Memory B cell (primary cell): ENCODE data around the gene TRIM65.

ENCODE experiments used
- ATAC-seq: fragments of 150-1000 bp; cut with Tn5 transposase; 2 replicates; pipeline ENCODE4 v1.10.0; 2021; ENCODE audit warnings: low read depth, mild to moderate bottlenecking, moderate library complexity
- DNase-seq, 2 donors: peaks; one replicate each; pipeline ENCODE4 v3.0.0; 2022; ENCODE audit warnings: low spot score in 2 of 2
- H3K27ac Mint-ChIP-seq: one replicate; pipeline ENCODE4 v1.8.0; 2022; ENCODE audit warnings: mild to moderate bottlenecking, moderate library complexity, mixed read lengths
- H3K27me3 Mint-ChIP-seq: one replicate; pipeline ENCODE4 v1.8.0; 2022; ENCODE audit warnings: mixed read lengths
- H3K36me3 Mint-ChIP-seq: one replicate; pipeline ENCODE4 v1.8.0; 2022; ENCODE audit warnings: mild to moderate bottlenecking, mixed read lengths
- H3K4me1 Mint-ChIP-seq: one replicate; pipeline ENCODE4 v1.8.0; 2022; ENCODE audit warnings: mixed read lengths
- H3K4me3 Mint-ChIP-seq: one replicate; pipeline ENCODE4 v1.8.0; 2022; ENCODE audit warnings: mild to moderate bottlenecking, moderate library complexity, mixed read lengths
- H3K9me3 Mint-ChIP-seq: one replicate; pipeline ENCODE4 v1.8.0; 2022; ENCODE audit warnings: mixed read lengths

The TRIM65 gene

GRCh38 chr17:75909051-75909811, 12.5 kb upstream of the TRIM65 start:
- ATAC-seq (no peak), DNase-seq (no peak)
- Mint-ChIP-seq H3K27me3 (no peaks in the 10 kb centered on the region), H3K27ac (no peak overlapping the region), H3K36me3 (peaks cover 6% of the 10 kb centered on the region), H3K4me1 (peaks cover 3% of the 10 kb centered on the region), H3K4me3 (no peak overlapping the region), H3K9me3 (no peaks in the 10 kb centered on the region)

DNA sequence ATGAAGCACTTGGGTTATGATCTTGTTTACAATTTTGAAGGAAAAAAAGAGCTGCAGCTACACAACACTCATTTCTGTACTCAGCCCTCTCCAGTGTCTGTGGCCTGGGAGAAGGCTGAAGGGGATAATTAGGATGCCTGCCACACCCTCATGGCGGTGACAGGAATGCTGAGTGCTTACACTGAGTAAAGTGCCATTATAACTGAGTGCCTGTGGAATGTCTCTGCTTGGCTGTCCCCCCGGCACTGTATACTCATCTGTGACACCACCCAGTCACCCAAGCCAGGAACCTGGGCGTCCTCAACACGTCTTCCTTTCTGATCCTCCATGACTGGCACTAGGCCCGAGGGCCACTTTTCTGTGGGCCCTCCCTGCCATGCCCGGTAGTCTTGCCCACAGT, 11.4 kb upstream of the TRIM65 start:
- peaks cover 5% of the 10 kb centered on the region for H3K4me1 Mint-ChIP-seq
- peaks cover 2% of the 10 kb centered on the region for H3K36me3 Mint-ChIP-seq
- H3K9me3 Mint-ChIP-seq, result no peaks in the 10 kb centered on the region
- no peak overlapping the region for H3K4me3 Mint-ChIP-seq
- no peaks in the 10 kb centered on the region for H3K27me3 Mint-ChIP-seq
- ATAC-seq (no peak), DNase-seq (no peak)
- H3K27ac Mint-ChIP-seq, result no peak overlapping the region

DNA sequence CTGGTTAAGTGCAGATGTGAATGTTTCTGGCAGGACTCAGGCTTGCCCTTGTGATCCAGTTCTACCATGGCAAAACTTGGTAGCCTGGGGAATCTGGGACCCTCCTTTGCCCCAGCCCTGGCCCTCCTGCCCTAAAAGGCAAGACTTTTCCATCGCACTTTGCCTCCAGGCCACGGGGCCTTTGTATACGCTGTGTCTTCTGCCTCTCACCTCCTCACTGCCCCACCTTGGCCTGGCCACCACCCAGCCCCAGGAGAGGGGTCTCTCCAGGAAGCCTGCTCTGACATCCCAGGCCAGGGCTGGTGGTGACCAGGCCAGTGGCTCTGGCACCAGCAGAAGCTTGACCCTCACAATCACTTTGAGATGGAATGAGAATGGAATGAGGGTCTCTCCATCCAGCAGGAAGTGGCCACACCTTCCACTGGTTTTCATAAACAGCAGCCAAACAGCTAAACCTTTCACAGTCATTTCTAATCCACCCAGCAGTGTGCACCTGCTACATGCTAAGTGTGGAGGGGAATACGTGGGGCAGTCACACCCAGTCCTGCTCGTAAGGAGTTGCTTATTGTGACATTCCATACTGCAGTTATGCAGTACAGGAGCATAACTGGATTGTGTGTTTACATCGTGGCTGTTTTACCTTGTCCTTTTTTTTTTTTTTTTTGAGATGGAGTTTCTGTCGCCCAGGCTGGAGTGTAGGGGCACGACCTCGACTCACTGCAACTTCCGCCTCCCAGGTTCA, 9.6 kb upstream of the TRIM65 start:
- Mint-ChIP-seq H3K36me3 (peaks cover 7% of the 10 kb centered on the region), H3K27me3 (no peaks in the 10 kb centered on the region), H3K9me3 (no peaks in the 10 kb centered on the region), H3K4me1 (peaks cover 5% of the 10 kb centered on the region), H3K4me3 (peak overlapping the region; percentile 32), H3K27ac (no peak overlapping the region)
- DNase-seq (no peak), ATAC-seq (no peak)

DNA sequence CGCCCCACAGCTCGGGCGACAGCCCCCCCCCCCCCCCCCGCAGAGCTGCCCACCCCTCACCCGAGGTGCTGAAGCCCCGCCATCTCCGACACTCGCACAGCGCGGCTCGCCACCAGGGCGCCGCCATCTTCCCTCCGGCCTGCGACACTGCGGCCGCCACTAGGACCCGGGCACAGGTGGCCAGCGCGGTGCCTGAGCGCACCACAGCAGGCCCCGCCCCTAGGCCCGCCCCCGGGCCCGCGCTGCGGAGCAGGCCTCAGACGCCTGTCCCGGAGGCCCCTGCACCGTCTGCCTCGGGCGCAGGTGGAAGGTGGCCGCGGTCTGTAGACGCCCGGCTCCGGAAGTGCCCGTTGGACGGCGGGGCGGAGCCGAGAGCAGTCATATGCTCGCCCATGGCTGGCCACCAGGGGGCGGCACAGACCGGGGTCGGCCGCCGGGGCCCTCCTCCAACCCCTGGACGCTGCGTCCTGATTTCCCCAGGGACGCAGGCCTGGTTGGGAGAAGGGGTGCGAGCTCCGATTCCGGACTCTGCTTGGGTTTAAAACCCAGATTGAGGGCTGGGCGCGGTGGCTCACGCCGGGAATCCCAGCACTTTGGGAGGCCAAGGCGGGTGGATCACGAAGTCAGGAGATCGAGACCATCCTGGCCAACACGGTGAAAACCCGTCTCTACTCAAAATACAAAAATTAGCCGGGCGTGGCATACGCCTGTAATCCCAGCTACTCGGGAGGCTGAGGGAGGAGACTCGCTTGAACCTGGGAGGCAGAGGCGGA, 8.2 kb upstream of the TRIM65 start, which contains the start of gene MRPL38:
MRPL38 (minus strand) TSS at position 136 of the 773 bp plus-strand sequence; CDS start at position 127, 9 bp downstream.
- Mint-ChIP-seq H3K4me3 (peak within 1 kb of the TSS; percentile 94), H3K4me1 (peaks cover 5% of the 10 kb centered on the region), H3K27me3 (no peaks in the 10 kb centered on the region), H3K27ac (peak within 1 kb of the TSS; percentile 94), H3K9me3 (no peaks in the 10 kb centered on the region), H3K36me3 (peaks cover 10% of the 10 kb centered on the region)
- DNase-seq (peak; percentile 97 to 99), ATAC-seq (peak; percentile 96)

- ATAC-seq (no peak), DNase-seq (no peak)
- peaks cover 15% of the 10 kb centered on the region for H3K36me3 Mint-ChIP-seq
- no peaks in the 10 kb centered on the region for H3K27me3 Mint-ChIP-seq
- H3K27ac Mint-ChIP-seq, result no peak overlapping the region
- peaks cover 7% of the 10 kb centered on the region for H3K4me1 Mint-ChIP-seq
- H3K9me3 Mint-ChIP-seq, result no peaks in the 10 kb centered on the region
- no peak overlapping the region for H3K4me3 Mint-ChIP-seq
These were observed 5.7 kb upstream of the TRIM65 start for GRCh38 chr17:75902406-75902805.

DNA sequence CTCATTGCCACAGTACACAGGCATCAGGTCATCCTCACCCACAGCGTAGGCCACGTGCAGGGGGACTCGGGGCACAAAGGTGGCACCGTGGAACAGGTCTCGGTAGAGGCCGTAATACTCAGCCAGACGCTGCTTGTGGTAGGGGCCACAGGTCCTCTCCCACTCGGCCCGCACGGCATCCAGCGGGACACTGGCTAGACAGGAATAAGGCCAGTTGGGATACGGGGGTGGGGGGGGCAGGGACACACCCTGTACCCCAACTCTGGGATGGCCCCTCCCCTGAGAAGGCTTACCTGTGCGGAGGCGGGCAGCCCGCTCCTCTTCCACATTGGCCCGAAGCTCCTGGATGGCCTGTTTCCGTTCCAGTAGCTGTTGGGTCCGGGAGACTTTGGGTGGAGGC, 5.0 kb upstream of the TRIM65 start:
- peaks cover 15% of the 10 kb centered on the region for H3K36me3 Mint-ChIP-seq
- ATAC-seq, result no peak
- H3K4me1 Mint-ChIP-seq, result peaks cover 9% of the 10 kb centered on the region
- no peaks in the 10 kb centered on the region for H3K27me3 Mint-ChIP-seq
- no peaks in the 10 kb centered on the region for H3K9me3 Mint-ChIP-seq
- no peak for DNase-seq
- H3K27ac Mint-ChIP-seq, result no peak overlapping the region
- no peak overlapping the region for H3K4me3 Mint-ChIP-seq

DNA sequence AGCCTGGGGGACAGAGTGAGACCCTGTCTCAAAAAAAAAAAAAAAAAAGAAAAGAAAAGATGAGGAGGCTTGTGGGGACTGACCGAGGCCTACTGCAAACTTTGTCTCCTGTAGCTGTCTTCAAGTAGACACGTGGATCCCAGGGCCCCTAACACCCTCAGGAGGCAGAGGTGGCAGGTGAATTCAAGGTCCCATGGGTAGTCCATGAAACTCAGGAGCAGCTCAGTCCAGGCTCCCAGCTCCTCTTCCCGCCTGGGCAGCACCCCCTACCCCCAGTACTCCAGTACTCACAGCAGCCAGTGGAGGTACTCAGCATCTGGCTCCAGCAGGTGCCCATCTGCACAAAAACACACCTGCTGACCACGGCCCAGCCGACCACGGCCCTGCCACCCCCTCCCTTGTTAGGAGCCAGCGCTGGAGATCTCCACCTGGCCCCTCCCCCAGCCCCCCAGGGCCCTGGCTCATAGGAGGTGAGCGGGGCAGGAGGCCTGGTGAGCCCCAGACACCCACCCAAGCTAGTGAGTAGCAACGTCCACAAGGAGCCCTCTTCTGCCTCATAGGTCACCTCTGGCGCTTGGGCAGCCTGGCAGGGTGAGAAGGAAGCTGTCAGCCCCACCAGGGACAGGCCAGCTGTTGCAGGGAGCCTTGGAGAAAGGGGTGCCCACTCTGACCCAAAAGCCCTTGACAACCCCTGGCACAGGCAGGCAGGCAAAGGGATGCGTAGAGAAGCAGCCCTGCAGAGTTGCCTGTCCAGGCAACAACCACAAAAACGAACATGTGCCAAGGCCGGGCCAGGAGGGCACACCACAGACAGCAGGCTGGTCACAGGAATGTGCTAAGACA, 4.2 kb upstream of the TRIM65 start:
- Mint-ChIP-seq H3K4me1 (peaks cover 9% of the 10 kb centered on the region), H3K4me3 (no peak overlapping the region), H3K9me3 (no peaks in the 10 kb centered on the region), H3K27ac (no peak overlapping the region), H3K36me3 (peaks cover 15% of the 10 kb centered on the region), H3K27me3 (no peaks in the 10 kb centered on the region)
- DNase-seq, result no peak
- no peak for ATAC-seq

DNA sequence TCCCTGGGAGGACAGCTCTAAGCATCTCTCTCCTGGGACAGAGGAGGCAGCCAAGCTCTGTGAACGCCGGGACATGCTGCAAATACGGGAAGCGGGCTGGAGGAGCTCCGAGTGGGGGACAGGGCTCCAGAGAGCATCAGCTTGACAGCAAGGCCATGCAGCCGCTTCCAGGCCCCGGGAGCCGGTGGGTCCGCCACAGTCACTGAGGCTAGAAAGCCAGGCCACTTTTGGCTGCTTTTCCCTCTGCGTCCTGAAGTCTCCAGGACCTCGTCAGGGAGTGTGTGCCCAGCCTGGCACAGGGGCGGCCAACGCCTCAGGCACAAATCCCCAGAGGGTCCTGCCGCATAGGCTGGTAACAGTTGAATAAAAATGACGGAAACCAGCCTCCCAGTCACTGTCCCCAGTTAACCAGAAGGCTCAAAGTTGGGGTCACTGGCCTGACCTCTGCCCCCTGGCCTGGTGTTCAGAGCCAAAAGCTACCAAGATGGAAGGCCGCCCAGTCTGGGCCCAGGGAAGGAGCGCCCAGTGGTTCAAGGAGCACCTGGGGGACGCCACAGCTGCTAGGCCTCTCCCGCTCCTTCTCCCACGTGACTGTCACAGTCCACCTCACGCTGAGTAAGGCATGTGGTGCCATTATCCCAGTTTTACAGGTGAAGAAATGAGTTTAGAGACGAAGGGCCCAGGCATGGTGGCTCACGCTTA, 3.2 kb upstream of the TRIM65 start:
- H3K9me3 Mint-ChIP-seq, result no peaks in the 10 kb centered on the region
- H3K27ac Mint-ChIP-seq, result no peak overlapping the region
- DNase-seq, result no peak
- no peak overlapping the region for H3K4me3 Mint-ChIP-seq
- H3K27me3 Mint-ChIP-seq, result no peaks in the 10 kb centered on the region
- no peak for ATAC-seq
- peaks cover 17% of the 10 kb centered on the region for H3K36me3 Mint-ChIP-seq
- peaks cover 16% of the 10 kb centered on the region for H3K4me1 Mint-ChIP-seq

DNA sequence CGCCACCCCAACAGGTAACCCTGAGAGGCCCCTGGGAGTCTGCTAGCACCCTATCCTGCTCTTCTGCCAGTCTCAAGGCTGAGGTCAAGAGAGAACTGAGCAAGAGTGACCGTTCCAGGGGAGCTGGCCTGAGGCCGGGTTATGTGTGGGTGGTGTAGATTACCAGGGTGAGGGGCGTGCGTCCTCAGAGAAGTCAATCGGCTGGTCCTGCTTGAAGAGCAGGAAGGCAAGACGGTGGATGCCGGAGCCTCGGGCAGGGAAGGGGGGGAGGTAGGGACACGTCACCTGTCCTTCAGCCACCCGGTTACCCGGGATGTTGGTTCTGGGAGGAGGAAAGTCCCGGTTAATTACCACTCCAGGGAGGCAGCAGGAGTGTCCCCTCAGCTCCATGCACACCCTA, 2.6 kb upstream of the TRIM65 start:
- H3K27ac Mint-ChIP-seq, result no peak overlapping the region
- H3K4me3 Mint-ChIP-seq, result no peak overlapping the region
- H3K9me3 Mint-ChIP-seq, result no peaks in the 10 kb centered on the region
- no peak for ATAC-seq
- H3K4me1 Mint-ChIP-seq, result peaks cover 19% of the 10 kb centered on the region
- no peaks in the 10 kb centered on the region for H3K27me3 Mint-ChIP-seq
- no peak for DNase-seq
- H3K36me3 Mint-ChIP-seq, result peaks cover 15% of the 10 kb centered on the region

DNA sequence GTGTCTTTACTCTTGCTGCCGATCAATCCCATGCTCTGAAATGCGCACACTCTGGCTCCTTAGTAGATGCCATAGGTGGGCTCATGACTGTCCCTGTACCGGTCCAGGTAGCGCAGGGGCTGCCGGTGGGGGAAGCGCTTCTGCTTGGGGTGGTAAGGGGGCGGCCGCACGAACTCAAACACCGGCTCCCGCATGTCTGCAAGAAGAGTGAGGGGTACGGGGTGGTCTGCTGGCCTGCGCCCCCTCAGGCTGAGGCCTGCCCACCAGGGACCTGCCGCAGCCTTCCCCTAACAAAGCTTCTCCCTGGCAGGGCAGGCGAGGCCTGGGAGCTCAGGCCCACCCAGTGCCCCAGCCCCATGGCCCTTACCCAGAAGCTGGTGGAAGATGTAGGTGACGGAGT, 2.0 kb upstream of the TRIM65 start:
- no peak overlapping the region for H3K4me3 Mint-ChIP-seq
- ATAC-seq, result no peak
- H3K4me1 Mint-ChIP-seq, result peaks cover 22% of the 10 kb centered on the region
- H3K27me3 Mint-ChIP-seq, result no peaks in the 10 kb centered on the region
- H3K36me3 Mint-ChIP-seq, result peaks cover 15% of the 10 kb centered on the region
- H3K9me3 Mint-ChIP-seq, result no peaks in the 10 kb centered on the region
- H3K27ac Mint-ChIP-seq, result no peak overlapping the region
- DNase-seq, result no peak

DNA sequence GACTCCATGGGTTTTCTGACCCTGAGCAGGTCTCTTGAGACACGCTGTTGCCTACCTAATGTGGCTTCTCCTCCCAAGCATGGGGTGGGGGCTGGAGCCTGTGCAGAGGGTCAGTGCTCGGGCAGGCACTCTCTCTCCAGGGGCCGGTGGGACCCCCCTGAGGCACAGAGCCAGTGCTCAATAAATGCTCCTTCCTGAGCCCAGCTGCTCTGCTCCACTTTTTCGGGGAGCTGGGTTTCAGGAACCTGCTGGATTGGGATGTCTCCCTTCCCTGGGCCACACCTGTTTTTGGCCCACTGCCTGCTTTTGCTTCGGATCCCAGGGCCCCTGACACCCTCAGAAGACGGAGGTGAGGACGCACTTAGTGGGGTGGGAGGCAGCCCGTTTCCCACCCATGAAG, 1.3 kb upstream of the TRIM65 start:
- no peak for DNase-seq
- H3K4me1 Mint-ChIP-seq, result peaks cover 23% of the 10 kb centered on the region
- peak overlapping the region; percentile 71 for H3K4me3 Mint-ChIP-seq
- no peak overlapping the region for H3K27ac Mint-ChIP-seq
- no peak for ATAC-seq
- no peaks in the 10 kb centered on the region for H3K9me3 Mint-ChIP-seq
- H3K36me3 Mint-ChIP-seq, result peaks cover 15% of the 10 kb centered on the region
- H3K27me3 Mint-ChIP-seq, result no peaks in the 10 kb centered on the region

- Mint-ChIP-seq H3K27ac (no peak overlapping the region), H3K27me3 (no peaks in the 10 kb centered on the region)
- no peak for ATAC-seq
These were observed 639 bp upstream of the TRIM65 start for GRCh38 chr17:75897160-75898019.

More at GRCh38 chr17:75897160-75898019, 639 bp upstream of the TRIM65 start:
- peak overlapping the region; percentile 71 for H3K4me3 Mint-ChIP-seq
- no peaks in the 10 kb centered on the region for H3K9me3 Mint-ChIP-seq
- peaks cover 23% of the 10 kb centered on the region for H3K4me1 Mint-ChIP-seq
- DNase-seq, result no peak
- H3K36me3 Mint-ChIP-seq, result peaks cover 15% of the 10 kb centered on the region
